MM.1S (cell line): ENCODE measurements around the gene ROS1.

ENCODE experiments used
- DNase-seq: peaks from one replicate; pipeline ENCODE4 v3.0.0-alpha.2; 2015
- H2AFZ ChIP-seq: fragments of 300-600 bp; sonication (generic); 2 replicates; pipeline ENCODE4 v1.6.0; 2016; ENCODE audit warnings: antibody characterized with exemption, low read length
- H3F3A ChIP-seq: fragments of 300-600 bp; sonication (generic); 2 replicates; pipeline ENCODE4 v1.6.1; 2016; ENCODE audit warnings: mild to moderate bottlenecking, antibody characterized with exemption, low read length, moderate library complexity, mixed read lengths; ENCODE audit not compliant: insufficient read depth
- H3K27ac ChIP-seq: fragments of 300-600 bp; sonication (generic); 2 replicates; pipeline ENCODE4 v1.5.1; 2016; ENCODE audit warnings: mild to moderate bottlenecking, low read length
- H3K27me3 ChIP-seq: fragments of 300-600 bp; sonication (generic); replicated peaks from 2 replicates; pipeline ENCODE4 v1.6.0; 2016; ENCODE audit warnings: low read length; ENCODE audit not compliant: insufficient read depth
- H3K36me3 ChIP-seq: fragments of 300-600 bp; sonication (generic); replicated peaks from 2 replicates; pipeline ENCODE4 v1.6.1; 2016; ENCODE audit warnings: mild to moderate bottlenecking, low read length, mixed read lengths; ENCODE audit not compliant: insufficient read depth
- H3K4me1 ChIP-seq: fragments of 300-600 bp; sonication (generic); 2 replicates; pipeline ENCODE4 v1.6.1; 2016; ENCODE audit warnings: low read length, mixed read lengths
- H3K4me2 ChIP-seq: fragments of 300-600 bp; sonication (generic); 2 replicates; pipeline ENCODE4 v1.6.0; 2016; ENCODE audit warnings: low read depth, low read length
- H3K4me3 ChIP-seq: fragments of 300-600 bp; sonication (generic); 2 replicates; pipeline ENCODE4 v1.5.1; 2016; ENCODE audit warnings: low read length, mixed read lengths
- H3K79me2 ChIP-seq: fragments of 300-600 bp; sonication (generic); 2 replicates; pipeline ENCODE4 v1.6.1; 2016; ENCODE audit warnings: mixed run types, low read length, mixed read lengths
- H3K9ac ChIP-seq: fragments of 300-600 bp; sonication (generic); 2 replicates; pipeline ENCODE4 v1.6.1; 2016; ENCODE audit warnings: low read length, mixed read lengths
- H3K9me2 ChIP-seq: fragments of 300-600 bp; sonication (generic); replicated peaks from 2 replicates; pipeline ENCODE4 v1.6.1; 2016; ENCODE audit warnings: mild to moderate bottlenecking, low read length, mixed read lengths; ENCODE audit not compliant: insufficient read depth
- H3K9me3 ChIP-seq: fragments of 300-600 bp; sonication (generic); replicated peaks from 2 replicates; pipeline ENCODE4 v1.6.1; 2016; ENCODE audit warnings: mild to moderate bottlenecking, low read length, mixed read lengths; ENCODE audit not compliant: insufficient read depth
- H4K20me1 ChIP-seq: fragments of 300-600 bp; sonication (generic); 2 replicates; pipeline ENCODE4 v1.6.1; 2016; ENCODE audit warnings: mild to moderate bottlenecking, low read length, moderate library complexity, mixed read lengths; ENCODE audit not compliant: insufficient read depth
- EZH2 ChIP-seq: fragments of 300-600 bp; sonication (generic); optimal IDR thresholded peaks from 2 replicates; pipeline ENCODE3; 2017; ENCODE audit warnings: low read depth, mild to moderate bottlenecking, antibody characterized with exemption, low read length, mixed read lengths
- EZH2phosphoT487 ChIP-seq: fragments of 300-600 bp; sonication (generic); IDR thresholded peaks from 2 replicates; pipeline ENCODE4 v1.6.1; 2018; ENCODE audit warnings: antibody characterized with exemption, low read length
- TF ChIP-seq, protein P1 (sequence below): fragments of 300-600 bp; sonication (generic); IDR thresholded peaks from 2 replicates; pipeline ENCODE4 v1.5.1; 2016; ENCODE audit warnings: antibody characterized with exemption, low read length, mixed read lengths

ROS1 gene

DNA sequence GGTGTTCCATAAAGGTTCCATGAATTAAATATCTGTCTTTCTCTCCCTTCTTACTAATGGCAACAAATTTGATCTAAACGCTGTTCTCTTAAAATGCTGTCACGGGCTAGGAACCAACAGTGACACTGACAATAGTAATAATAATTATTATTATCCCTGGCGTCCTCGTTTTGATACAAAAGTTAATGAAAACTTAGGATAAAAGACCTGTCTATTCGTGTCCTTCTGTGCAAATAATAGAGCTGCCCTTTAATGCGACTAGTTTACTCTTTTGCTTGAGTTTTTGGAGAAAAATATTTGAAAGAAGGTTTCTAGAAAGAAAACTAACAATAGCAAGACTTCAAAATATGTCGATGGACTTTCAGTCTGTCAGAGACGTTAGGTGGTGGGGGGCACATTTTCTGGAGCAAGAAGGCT lies 156.1 kb downstream of the ROS1 start:
- Histone ChIP-seq H3K9ac (no peak overlapping the region), H4K20me1 (no peaks in the 10 kb centered on the region), H3K4me3 (no peak overlapping the region), H3K4me1 (peaks cover 9% of the 10 kb centered on the region), H3K27me3 (peaks cover 39% of the 10 kb centered on the region), H3K9me2 (no peaks in the 10 kb centered on the region), H3K27ac (no peak overlapping the region), H3K4me2 (no peak overlapping the region), H3F3A (no peaks in the 10 kb centered on the region), H3K36me3 (no peaks in the 10 kb centered on the region), H2AFZ (no peak overlapping the region), H3K79me2 (no peaks in the 10 kb centered on the region), H3K9me3 (no peaks in the 10 kb centered on the region)
- DNase-seq: no peak
- TF ChIP-seq EZH2 (no peak), EZH2phosphoT487 (no peak)
- TF ChIP-seq, protein P1, sequence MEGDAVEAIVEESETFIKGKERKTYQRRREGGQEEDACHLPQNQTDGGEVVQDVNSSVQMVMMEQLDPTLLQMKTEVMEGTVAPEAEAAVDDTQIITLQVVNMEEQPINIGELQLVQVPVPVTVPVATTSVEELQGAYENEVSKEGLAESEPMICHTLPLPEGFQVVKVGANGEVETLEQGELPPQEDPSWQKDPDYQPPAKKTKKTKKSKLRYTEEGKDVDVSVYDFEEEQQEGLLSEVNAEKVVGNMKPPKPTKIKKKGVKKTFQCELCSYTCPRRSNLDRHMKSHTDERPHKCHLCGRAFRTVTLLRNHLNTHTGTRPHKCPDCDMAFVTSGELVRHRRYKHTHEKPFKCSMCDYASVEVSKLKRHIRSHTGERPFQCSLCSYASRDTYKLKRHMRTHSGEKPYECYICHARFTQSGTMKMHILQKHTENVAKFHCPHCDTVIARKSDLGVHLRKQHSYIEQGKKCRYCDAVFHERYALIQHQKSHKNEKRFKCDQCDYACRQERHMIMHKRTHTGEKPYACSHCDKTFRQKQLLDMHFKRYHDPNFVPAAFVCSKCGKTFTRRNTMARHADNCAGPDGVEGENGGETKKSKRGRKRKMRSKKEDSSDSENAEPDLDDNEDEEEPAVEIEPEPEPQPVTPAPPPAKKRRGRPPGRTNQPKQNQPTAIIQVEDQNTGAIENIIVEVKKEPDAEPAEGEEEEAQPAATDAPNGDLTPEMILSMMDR: no peak

DNA sequence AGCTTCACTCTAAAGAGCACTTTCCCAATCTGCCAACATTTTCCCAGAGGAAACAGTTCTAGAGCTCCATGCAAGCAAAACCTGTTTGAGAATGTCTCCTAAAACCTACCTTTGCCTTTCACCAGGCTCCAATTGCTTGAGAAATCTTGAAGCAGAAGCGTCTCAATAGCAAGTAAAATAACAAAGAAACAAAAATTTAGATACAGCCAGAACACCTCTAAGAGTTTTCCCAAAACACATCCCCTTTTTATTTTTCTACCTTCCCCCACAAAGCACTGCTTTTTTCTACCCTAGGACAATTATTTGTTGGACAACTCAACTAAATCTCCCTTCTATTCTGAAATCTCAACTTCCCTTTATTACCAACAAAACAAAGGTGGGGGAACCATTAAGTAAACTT lies 156.8 kb downstream of the ROS1 start:
- no peak overlapping the region for H3K4me2 ChIP-seq
- H2AFZ ChIP-seq: no peak overlapping the region
- no peaks in the 10 kb centered on the region for H3K9me2 ChIP-seq
- H3K9ac ChIP-seq: no peak overlapping the region
- H3K36me3 ChIP-seq: no peaks in the 10 kb centered on the region
- no peak overlapping the region for H3K27ac ChIP-seq
- no peaks in the 10 kb centered on the region for H3K9me3 ChIP-seq
- H4K20me1 ChIP-seq: no peaks in the 10 kb centered on the region
- H3K4me1 ChIP-seq: peaks cover 9% of the 10 kb centered on the region
- peaks cover 46% of the 10 kb centered on the region for H3K27me3 ChIP-seq
- DNase-seq: no peak
- no peak for TF ChIP-seq EZH2phosphoT487
- TF ChIP-seq EZH2: no peak
- TF ChIP-seq, protein P1: no peak
- no peak overlapping the region for H3K4me3 ChIP-seq
- no peaks in the 10 kb centered on the region for H3F3A ChIP-seq
- no peaks in the 10 kb centered on the region for H3K79me2 ChIP-seq

DNA sequence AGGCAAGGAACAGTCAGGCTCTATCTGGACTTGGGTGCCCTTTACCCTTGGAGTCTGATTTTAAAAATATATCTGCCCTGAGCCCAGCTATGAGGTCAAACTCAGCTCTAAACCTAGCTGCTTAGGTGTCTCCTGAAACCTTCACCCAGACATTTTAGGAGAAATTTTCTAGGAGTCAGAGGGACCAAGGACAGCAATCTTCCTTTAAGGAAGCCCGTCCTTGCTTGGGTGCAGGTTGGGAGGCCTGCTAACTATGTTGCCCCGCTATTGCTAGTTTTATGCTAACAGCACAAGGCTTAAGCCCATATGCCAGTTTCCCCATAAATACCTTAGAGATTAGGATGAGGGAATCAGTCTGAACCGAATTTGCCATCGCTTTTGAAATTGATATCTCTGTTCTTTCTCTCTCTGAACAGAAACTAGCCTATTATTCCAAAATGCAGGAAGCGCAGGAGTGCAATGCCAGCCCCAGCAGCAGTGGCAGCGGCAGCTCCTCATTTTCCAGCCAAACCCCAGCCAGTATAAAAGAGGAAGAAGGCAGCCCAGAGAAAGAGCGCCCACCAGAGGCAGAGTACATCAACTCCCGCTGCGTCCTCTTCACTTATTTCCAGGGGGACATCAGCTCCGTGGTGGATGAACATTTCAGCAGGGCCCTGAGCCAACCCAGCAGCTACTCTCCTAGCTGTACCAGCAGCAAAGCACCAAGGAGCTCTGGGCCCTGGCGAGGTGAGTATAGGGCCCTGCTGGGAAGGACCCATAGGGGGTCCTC lies 157.8 kb downstream of the ROS1 start:
- Histone ChIP-seq H3K27me3 (peaks cover 46% of the 10 kb centered on the region), H3K9me3 (no peaks in the 10 kb centered on the region), H3K4me1 (peaks cover 9% of the 10 kb centered on the region), H3F3A (no peaks in the 10 kb centered on the region), H2AFZ (no peak overlapping the region), H3K79me2 (no peaks in the 10 kb centered on the region), H3K4me3 (no peak overlapping the region), H3K36me3 (no peaks in the 10 kb centered on the region), H3K9me2 (no peaks in the 10 kb centered on the region), H4K20me1 (no peaks in the 10 kb centered on the region), H3K4me2 (no peak overlapping the region), H3K27ac (no peak overlapping the region), H3K9ac (no peak overlapping the region)
- TF ChIP-seq, protein P1: no peak
- TF ChIP-seq EZH2phosphoT487 (no peak), EZH2 (no peak)
- no peak for DNase-seq
